Kidney (tissue), 14 donors: ENCODE measurements around the gene MGAM2. TPM values are rescaled to one million over a fixed set of nuclear protein-coding genes. Genes with fewer than 3 reads are reported as not detected.
A peak's percentile ranks its signal among the peaks of the same experiment; 100 is the strongest.

Source experiments
- DNase-seq, 5 donors: peaks; one replicate each; pipeline ENCODE4 v3.0.0-alpha.2; 2013 to 2020
- FAIRE-seq: peaks from 2 replicates; lab custom pipeline; 2012; peaks lifted over from hg19 to GRCh38; lab: Jason Lieb, UNC
- H3K27ac ChIP-seq, 2 donors: one replicate each; pipeline ENCODE4 v1.7.0; 2013; ENCODE audit warnings: low read depth in 2 of 2, low read length in 2 of 2, inconsistent platforms in 1 of 2
- H3K27me3 ChIP-seq: one replicate; pipeline ENCODE4 v1.7.1; 2013; ENCODE audit warnings: low read length, inconsistent platforms; ENCODE audit not compliant: control insufficient read depth, insufficient read depth
- H3K36me3 ChIP-seq, 3 donors: one replicate each; pipeline versions ENCODE4 v1.7.0 to v1.7.1; 2013; ENCODE audit warnings: low read length in 3 of 3, control low read depth in 1 of 3, inconsistent platforms in 1 of 3; ENCODE audit not compliant: insufficient read depth in 3 of 3, control insufficient read depth in 2 of 3
- H3K4me1 ChIP-seq, 3 donors: one replicate each; pipeline versions ENCODE4 v1.7.0 to v1.7.1; 2013; ENCODE audit warnings: low read length in 3 of 3, inconsistent platforms in 1 of 3, low read depth in 1 of 3; ENCODE audit not compliant: control insufficient read depth in 2 of 3, insufficient read depth in 2 of 3
- H3K4me3 ChIP-seq, 3 donors: one replicate each; pipeline versions ENCODE4 v1.7.0 to v1.8.1; 2013; ENCODE audit warnings: low read length in 3 of 3, control low read depth in 1 of 3, inconsistent platforms in 1 of 3
- H3K9ac ChIP-seq, 3 donors: one replicate each; pipeline versions ENCODE4 v1.7.0 to v1.7.1; 2013; ENCODE audit warnings: low read length in 3 of 3, control low read depth in 1 of 3, inconsistent platforms in 1 of 3
- H3K9me3 ChIP-seq, 3 donors: one replicate each; pipeline versions ENCODE4 v1.7.0 to v1.7.1; 2013; ENCODE audit warnings: low read length in 3 of 3, control low read depth in 1 of 3, inconsistent platforms in 1 of 3; ENCODE audit not compliant: control insufficient read depth in 2 of 3, insufficient read depth in 1 of 3
- intact Hi-C: fragments of 100-400 bp; cut with DNase I; formaldehyde crosslinking; loops from one replicate; pipeline ENCODE4 v1.11.1; 2022
- polyA plus RNA-seq: library from polyadenylated mRNA; stranded (reverse); fragments of 350-450 nt; fragmentation: Illumina TruSeq; extraction: RNeasy Lipid Tissue Mini Kit (QIAGEN cat#74804); gene quantifications from one replicate; pipeline ENCODE4 v1.2.3, GENCODE V29; 2014; ENCODE audit warnings: low read depth, low replicate concordance; ENCODE audit not compliant: insufficient read depth
- total RNA-seq: library from RNA; stranded (reverse); fragmentation: NEBNext Ultra II Directional; extraction: Animal tissue kit (Norgen Biotek cat#: 25700); gene quantifications from one replicate; pipeline ENCODE4 v1.2.1, GENCODE V29; 2021
- TF ChIP-seq, protein P1 (sequence below): IDR thresholded peaks from 3 replicates; pipeline ENCODE4 v1.5.1; 2012; ENCODE audit warnings: mild to moderate bottlenecking, moderate library complexity, borderline replicate concordance; ENCODE audit not compliant: insufficient read depth; ENCODE audit errors: extremely low read depth
- donor health status: control.
- donor health status: control.
- donor health status: control.
- donor health status: control.
- donor health status: control.
- donor health status: DM: yes; HTN: yes; CAD: no.
- donor health status: Normal renal cell carcinoma (clear cell type).

The MGAM2 gene
- total and polyA plus RNA-seq, 2 donors from 2014 or later, result 0.13 TPM; not detected in 1

DNA sequence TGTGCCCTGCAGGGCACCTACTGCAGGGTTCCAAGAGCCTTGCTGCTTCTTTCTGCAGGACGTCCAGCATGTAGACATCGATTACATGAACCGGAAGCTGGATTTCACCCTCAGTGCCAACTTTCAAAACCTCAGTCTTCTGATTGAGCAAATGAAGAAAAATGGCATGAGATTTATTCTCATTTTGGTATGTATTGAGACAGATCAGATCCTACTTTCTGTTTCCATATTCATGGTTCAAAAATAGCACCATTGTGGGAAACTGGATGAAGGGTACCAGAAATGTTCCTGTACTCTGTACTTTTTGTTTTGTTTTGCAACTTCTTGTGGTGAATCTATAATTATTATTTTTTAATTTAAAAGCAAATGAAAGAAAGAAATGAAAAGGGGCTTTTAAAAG, 64.1 kb downstream of the MGAM2 start:
- Histone ChIP-seq H3K9ac (no peak overlapping the region), H3K9me3 (peaks cover 0 to 6% (median 0%) of the 10 kb centered on the region in 3 donors), H3K4me1 (no peaks in the 10 kb centered on the region), H3K36me3 (no peaks in the 10 kb centered on the region), H3K27me3 (no peaks in the 10 kb centered on the region), H3K27ac (no peak overlapping the region), H3K4me3 (no peak overlapping the region)
- no peak for FAIRE-seq
- intact Hi-C loops, result no loop called here
- no peak for DNase-seq
- TF ChIP-seq, protein P1, sequence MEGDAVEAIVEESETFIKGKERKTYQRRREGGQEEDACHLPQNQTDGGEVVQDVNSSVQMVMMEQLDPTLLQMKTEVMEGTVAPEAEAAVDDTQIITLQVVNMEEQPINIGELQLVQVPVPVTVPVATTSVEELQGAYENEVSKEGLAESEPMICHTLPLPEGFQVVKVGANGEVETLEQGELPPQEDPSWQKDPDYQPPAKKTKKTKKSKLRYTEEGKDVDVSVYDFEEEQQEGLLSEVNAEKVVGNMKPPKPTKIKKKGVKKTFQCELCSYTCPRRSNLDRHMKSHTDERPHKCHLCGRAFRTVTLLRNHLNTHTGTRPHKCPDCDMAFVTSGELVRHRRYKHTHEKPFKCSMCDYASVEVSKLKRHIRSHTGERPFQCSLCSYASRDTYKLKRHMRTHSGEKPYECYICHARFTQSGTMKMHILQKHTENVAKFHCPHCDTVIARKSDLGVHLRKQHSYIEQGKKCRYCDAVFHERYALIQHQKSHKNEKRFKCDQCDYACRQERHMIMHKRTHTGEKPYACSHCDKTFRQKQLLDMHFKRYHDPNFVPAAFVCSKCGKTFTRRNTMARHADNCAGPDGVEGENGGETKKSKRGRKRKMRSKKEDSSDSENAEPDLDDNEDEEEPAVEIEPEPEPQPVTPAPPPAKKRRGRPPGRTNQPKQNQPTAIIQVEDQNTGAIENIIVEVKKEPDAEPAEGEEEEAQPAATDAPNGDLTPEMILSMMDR, result no peak

DNA sequence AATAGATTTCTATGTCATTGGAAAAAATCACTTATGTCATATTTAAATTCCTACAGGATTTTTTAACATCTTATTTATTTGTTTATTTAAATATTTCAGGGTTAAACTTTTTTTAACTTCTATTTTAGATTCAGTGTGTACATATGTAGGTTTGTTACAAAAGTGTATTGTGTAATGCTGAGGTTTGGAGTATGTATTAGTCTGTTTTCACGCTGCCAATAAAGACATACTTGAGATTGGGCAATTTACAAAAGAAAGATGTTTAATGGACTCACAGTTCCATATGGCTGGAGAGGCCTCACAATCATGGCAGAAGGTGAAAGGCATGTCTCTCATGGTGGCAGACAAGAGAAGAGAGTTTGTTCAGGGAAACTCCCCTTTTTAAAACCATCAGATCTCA, 65.4 kb downstream of the MGAM2 start:
- H3K4me1 ChIP-seq, result no peaks in the 10 kb centered on the region
- H3K9me3 ChIP-seq, result peaks cover 0 to 6% (median 0%) of the 10 kb centered on the region in 3 donors
- H3K27ac ChIP-seq, result no peak overlapping the region
- TF ChIP-seq, protein P1, result no peak
- intact Hi-C loops, result no loop called here
- no peak overlapping the region for H3K4me3 ChIP-seq
- no peak for DNase-seq
- no peak overlapping the region for H3K9ac ChIP-seq
- H3K36me3 ChIP-seq, result no peaks in the 10 kb centered on the region
- no peaks in the 10 kb centered on the region for H3K27me3 ChIP-seq
- peak; percentile 30 for FAIRE-seq

DNA sequence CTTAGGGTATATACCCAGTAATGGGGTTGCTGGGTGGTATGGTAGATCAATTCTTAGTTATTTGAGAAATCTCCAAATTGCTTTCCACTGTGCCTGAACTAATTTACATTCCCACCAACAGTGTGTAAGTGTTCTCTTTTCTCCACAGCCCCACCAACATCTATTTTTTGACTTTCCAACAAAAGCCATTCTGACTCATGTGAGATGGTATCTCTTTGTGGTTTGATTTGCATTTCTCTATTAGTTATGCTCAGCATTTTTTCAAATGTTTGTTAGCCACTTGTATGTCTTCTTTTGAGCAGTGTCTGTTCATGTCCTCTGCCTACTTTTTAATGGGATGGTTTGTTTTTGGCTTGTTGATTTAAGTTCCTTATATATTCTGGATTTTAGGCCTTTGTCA, 66.4 kb downstream of the MGAM2 start:
- H3K4me1 ChIP-seq, result no peaks in the 10 kb centered on the region
- no peaks in the 10 kb centered on the region for H3K27me3 ChIP-seq
- FAIRE-seq (no peak), DNase-seq (no peak)
- peaks cover 0 to 6% (median 0%) of the 10 kb centered on the region in 3 donors for H3K9me3 ChIP-seq
- H3K9ac ChIP-seq, result no peak overlapping the region
- no peak overlapping the region for H3K4me3 ChIP-seq
- TF ChIP-seq, protein P1, result no peak
- H3K27ac ChIP-seq, result no peak overlapping the region
- no peaks in the 10 kb centered on the region for H3K36me3 ChIP-seq
- intact Hi-C loops, result no loop called here

DNA sequence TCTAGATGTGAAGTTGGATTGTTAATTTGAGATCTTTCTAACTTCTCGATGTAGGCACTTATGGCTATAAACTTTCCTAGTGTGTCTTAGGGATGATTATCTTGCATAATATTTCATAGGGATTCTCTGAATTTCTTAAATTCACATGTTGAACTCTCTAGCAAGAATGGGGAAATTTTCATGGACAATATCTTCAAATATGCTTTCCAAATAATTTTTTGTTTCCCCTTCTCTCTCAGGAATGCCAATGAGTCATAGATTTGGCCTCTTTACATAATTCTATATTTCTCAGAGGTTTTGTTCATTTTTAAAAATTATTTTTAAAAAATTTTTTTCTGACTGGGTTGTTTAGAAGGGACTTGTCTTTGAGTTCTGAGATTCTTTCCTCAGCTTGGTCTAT, 68.9 kb downstream of the MGAM2 start:
- H3K36me3 ChIP-seq, result no peaks in the 10 kb centered on the region

More for the DNA sequence above, 68.9 kb downstream of the MGAM2 start:
- Histone ChIP-seq H3K9me3 (no peaks in the 10 kb centered on the region), H3K27ac (no peak overlapping the region), H3K4me1 (no peaks in the 10 kb centered on the region), H3K4me3 (no peak overlapping the region), H3K9ac (no peak overlapping the region), H3K27me3 (no peaks in the 10 kb centered on the region)
- TF ChIP-seq, protein P1, result no peak
- no peak for FAIRE-seq
- intact Hi-C loops, result no loop called here
- no peak for DNase-seq
